Measurements from ENCODE around the gene ANKRD24.
"Not testable (repeated sequence)": the region's sequence is repeated elsewhere in the genome, so short reads cannot be mapped to it uniquely, and the experiment has no call there.

ANKRD24 gene

GRCh38 chr19:4230237-4230636, 47.7 kb downstream of the ANKRD24 start:
- DNase-seq (ENCODE audit: low read depth in 3 of 3): not testable (repeated sequence)

GRCh38 chr19:4231521-4231920, 49.0 kb downstream of the ANKRD24 start:
- DNase-seq (ENCODE audit: low read depth in 3 of 3): not testable (repeated sequence)

GRCh38 chr19:4232139-4232538, 49.6 kb downstream of the ANKRD24 start:
- DNase-seq (ENCODE audit: low read depth in 3 of 3): not testable (repeated sequence)

GRCh38 chr19:4232614-4233281, 50.3 kb downstream of the ANKRD24 start:
- no peak for DNase-seq (ENCODE audit: low read depth in 3 of 3)

GRCh38 chr19:4233282-4233853, 50.9 kb downstream of the ANKRD24 start:
- DNase-seq (ENCODE audit: low read depth in 3 of 3): peak; percentile 46 to 77 (median 57)

GRCh38 chr19:4234142-4234861, 51.8 kb downstream of the ANKRD24 start:
- no peak for DNase-seq (ENCODE audit: low read depth in 3 of 3)

- DNase-seq (ENCODE audit: low read depth in 3 of 3): no peak
Measured at GRCh38 chr19:4234862-4235201, 52.3 kb downstream of the ANKRD24 start.

GRCh38 chr19:4237510-4237909, 55.0 kb downstream of the ANKRD24 start:
- DNase-seq (ENCODE audit: low read depth in 3 of 3): not testable (repeated sequence)

- no peak for DNase-seq (ENCODE audit: low read depth in 3 of 3)
Measured at GRCh38 chr19:4238831-4239230, 56.3 kb downstream of the ANKRD24 start.

GRCh38 chr19:4241824-4242430, 59.4 kb downstream of the ANKRD24 start:
- DNase-seq (ENCODE audit: low read depth in 3 of 3): no peak

- DNase-seq (ENCODE audit: low read depth in 3 of 3): not testable (repeated sequence)
Measured at GRCh38 chr19:4245938-4246337, 63.4 kb downstream of the ANKRD24 start.

GRCh38 chr19:4246767-4247593, 64.5 kb downstream of the ANKRD24 start, which contains the start of gene YJU2:
Gene YJU2, plus strand, starts transcription at chr19:4247080. Its CDS starts 67 bp downstream, at chr19:4247147.
- DNase-seq (ENCODE audit: low read depth in 3 of 3): peak; percentile 98 to 99 (median 98)

GRCh38 chr19:4256563-4256962, 74.1 kb downstream of the ANKRD24 start:
- DNase-seq (ENCODE audit: low read depth in 3 of 3): no peak

GRCh38 chr19:4257025-4257424, 74.5 kb downstream of the ANKRD24 start:
- no peak for DNase-seq (ENCODE audit: low read depth in 3 of 3)

GRCh38 chr19:4258181-4258580, 75.7 kb downstream of the ANKRD24 start:
- DNase-seq (ENCODE audit: low read depth in 3 of 3): no peak

GRCh38 chr19:4260613-4261191, 78.2 kb downstream of the ANKRD24 start:
- no peak for DNase-seq (ENCODE audit: low read depth in 3 of 3)

GRCh38 chr19:4264812-4265211, 82.3 kb downstream of the ANKRD24 start:
- DNase-seq (ENCODE audit: low read depth in 3 of 3): no peak

GRCh38 chr19:4266253-4267000, 83.9 kb downstream of the ANKRD24 start:
- DNase-seq (ENCODE audit: low read depth in 3 of 3): no peak

- peak; percentile 11 to 53 (median 40) for DNase-seq (ENCODE audit: low read depth in 3 of 3)
Measured at GRCh38 chr19:4267101-4267900, 84.8 kb downstream of the ANKRD24 start.

Data from stimulated activated CD4-positive, alpha-beta T cell treated with anti-CD3 and anti-CD28 coated beads, TNF-alpha, amount 100 ng/mL, for 24 hours (primary cell).